ENCODE results near the gene AP3S2. TPM values are rescaled to one million over a fixed set of nuclear protein-coding genes. Genes with fewer than 3 reads are reported as not detected.

AP3S2 gene
- total and polyA plus RNA-seq, 2 of the 8 experiments (the other 6 are each of a cell fraction or from before 2014, with no cell fraction given), result 19.2 to 45.4 TPM

DNA sequence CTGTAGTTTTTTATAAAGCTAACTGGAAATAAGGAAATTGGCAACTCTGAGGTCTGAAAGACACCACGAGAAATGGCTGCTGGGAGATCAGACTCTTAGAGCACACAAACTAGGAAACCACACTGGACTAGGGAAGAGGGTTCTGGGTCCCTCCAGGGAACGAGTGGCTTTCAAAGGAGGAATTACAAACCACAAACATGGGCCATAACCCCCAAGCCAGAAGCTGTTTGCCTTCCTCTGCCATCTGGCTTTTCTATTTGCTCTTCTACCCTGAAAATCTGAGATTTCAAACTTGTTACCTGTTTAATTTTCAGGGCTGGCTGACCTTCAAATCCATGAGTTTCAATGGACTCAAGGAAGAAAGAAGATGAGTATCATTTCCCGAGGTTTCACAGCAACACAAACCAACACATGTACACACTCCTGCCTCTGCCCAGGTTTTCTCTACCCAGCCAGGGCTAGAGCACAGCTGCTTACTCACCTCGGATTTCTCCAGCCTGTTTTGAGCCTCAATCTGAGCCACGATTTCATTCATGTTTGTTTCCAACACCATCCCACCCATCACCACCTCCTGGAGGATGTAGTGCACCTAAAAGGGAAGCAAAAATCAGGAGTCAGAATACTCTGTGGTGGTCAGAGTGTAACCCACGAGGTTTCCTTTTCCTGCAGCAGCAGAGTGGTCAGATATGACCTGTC, 56.5 kb downstream of the AP3S2 start:
- Histone ChIP-seq H4K5ac (ENCODE audit: insufficient read length, low read depth, low read length) (no peak overlapping the region), H3K9me3 (ENCODE audit: insufficient read depth in 2 of 2, low read depth in 1 of 2, low read length in 1 of 2) (no peaks in the 10 kb centered on the region), H3K56ac (replicated peaks; ENCODE audit: insufficient read length, low read depth, low read length) (no peak overlapping the region), H3K27me3 (replicated peaks in 1 of 4; ENCODE audit: control insufficient read depth in 3 of 4, extremely low read depth in 1 of 4, insufficient read depth in 3 of 4, low read length in 3 of 4) (no peaks in the 10 kb centered on the region), H3K4me1 (replicated peaks in 1 of 4; ENCODE audit: control insufficient read depth in 3 of 4, insufficient read depth in 4 of 4, low read length in 3 of 4) (no peaks in the 10 kb centered on the region), H3K9ac (replicated peaks in 1 of 4; ENCODE audit: extremely low read depth in 1 of 4, low read depth in 3 of 4, low read length in 3 of 4) (no peak overlapping the region), H3K36me3 (ENCODE audit: control insufficient read depth in 2 of 4, insufficient read depth in 4 of 4, low read length in 3 of 4) (peaks cover 2 to 38% (median 17%) of the 10 kb centered on the region in 4 experiments; a peak in 7 of 8 replicates), H2BK120ac (replicated peaks; ENCODE audit: low read depth, low read length) (no peak overlapping the region), H3K79me1 (ENCODE audit: low read depth, low read length) (no peaks in the 10 kb centered on the region), H3K27ac (ENCODE audit: low read depth, low read length) (no peak overlapping the region), H2BK20ac (ENCODE audit: low read length) (no peak overlapping the region), H3K79me2 (ENCODE audit: control insufficient read depth in 1 of 2, insufficient read depth in 2 of 2, low read length in 2 of 2) (no peaks in the 10 kb centered on the region), H2BK15ac (ENCODE audit: low read length) (no peak overlapping the region), H3K18ac (ENCODE audit: extremely low read depth, low read length) (no peak overlapping the region), H4K91ac (replicated peaks; ENCODE audit: insufficient read length, low read length) (no peak overlapping the region), H3K14ac (ENCODE audit: insufficient read length) (no peak overlapping the region), H3K23ac (ENCODE audit: insufficient read length) (no peak overlapping the region), H4K20me1 (replicated peaks in 1 of 2; ENCODE audit: control insufficient read depth in 1 of 2, insufficient read depth in 2 of 2, low read length in 2 of 2) (peaks cover 2 to 4% of the 10 kb centered on the region in 2 experiments), H2BK12ac (ENCODE audit: low read depth, low read length) (no peak overlapping the region), H3K23me2 (ENCODE audit: low read depth, low read length) (no peaks in the 10 kb centered on the region), H2AFZ (ENCODE audit: low read length) (no peak overlapping the region), H4K8ac (ENCODE audit: extremely low read depth, insufficient read depth, low read length) (no peak overlapping the region), H3K4ac (replicated peaks; ENCODE audit: insufficient read length, low read depth, low read length) (no peak overlapping the region), H3K4me2 (ENCODE audit: insufficient read depth in 1 of 2, low read depth in 2 of 2, low read length in 2 of 2) (no peak overlapping the region), H2BK5ac (ENCODE audit: low read depth, low read length) (no peak overlapping the region), H3K4me3 (ENCODE audit: extremely low read depth in 1 of 4, insufficient read depth in 2 of 4, low read depth in 3 of 4, low read length in 4 of 4) (no peak overlapping the region), H2AK5ac (ENCODE audit: low read depth, low read length) (no peak overlapping the region)
- TF ChIP-seq ATF3 (IDR thresholded peaks at IDR 0.05; ENCODE audit: insufficient read depth, low read depth, low read length) (no peak), PHF8 (conservative IDR thresholded peaks at IDR 0.05; ENCODE audit: low read depth, low read length) (no peak)
- WGBS, 2 experiments (ENCODE audit: extremely low coverage in 1 of 2, insufficient coverage in 1 of 2, insufficient read length in 1 of 2, insufficient replicate concordance in 2 of 2, low coverage in 1 of 2, low lambda C conversion rate in 2 of 2, missing lambda C conversion rate in 1 of 2), result 89% methylated on average over 5 of the region's 6 CpGs; no CpG with 5 or more reads in 1 of the 2 experiments
- CTCF ChIA-PET (ENCODE audit: partially characterized antibody), result interaction anchor here (0.9 to 1.6 kb wide), 6 partner anchors 9 to 76 kb away, joined by 3 to 5 read pairs (median 3); no protein-coding TSS in a partner anchor
- DNase-seq (ENCODE audit: low read depth in 1 of 2, low spot score in 2 of 2) (no peak), FAIRE-seq (no peak)
- POLR2A ChIA-PET (ENCODE audit: partially characterized antibody), result interaction anchor here (2.1 kb wide), 1 partner anchor 9 kb away, joined by 5 read pairs; no protein-coding TSS in a partner anchor
